ENCODE results near the gene ST14. TPM values are rescaled to one million over a fixed set of nuclear protein-coding genes. Genes with fewer than 3 reads are reported as not detected.

The ST14 gene
- 0.60 TPM in 1 of 2 replicates, not detected in the other for total RNA-seq (2014; rRNA removed; shearing (Covaris generic))

- DNase-seq (ENCODE audit: low read depth): no peak
Measured at GRCh38 chr11:130159657-130160497, at the start of gene ST14. Gene ST14 (plus strand): TSS chr11:130159782. CDS start chr11:130159980, 198 bp downstream.

GRCh38 chr11:130110339-130111108 is 49.1 kb upstream of the ST14 start:
- no peak for DNase-seq (ENCODE audit: low read depth)

GRCh38 chr11:130112071-130112830 is 47.3 kb upstream of the ST14 start:
- DNase-seq (ENCODE audit: low read depth): no peak

GRCh38 chr11:130114281-130114680 is 45.3 kb upstream of the ST14 start:
- DNase-seq (ENCODE audit: low read depth): no peak

GRCh38 chr11:130114726-130115125 is 44.9 kb upstream of the ST14 start:
- no peak for DNase-seq (ENCODE audit: low read depth)

- no peak for DNase-seq (ENCODE audit: low read depth)
Measured at GRCh38 chr11:130115218-130115617, 44.4 kb upstream of the ST14 start.

- no peak for DNase-seq (ENCODE audit: low read depth)
Measured at GRCh38 chr11:130118165-130118564, 41.4 kb upstream of the ST14 start.

- no peak for DNase-seq (ENCODE audit: low read depth)
Measured at GRCh38 chr11:130118636-130119387, 40.8 kb upstream of the ST14 start.

GRCh38 chr11:130120045-130120444 is 39.5 kb upstream of the ST14 start:
- no peak for DNase-seq (ENCODE audit: low read depth)

GRCh38 chr11:130121445-130121978 is 38.1 kb upstream of the ST14 start:
- peak; percentile 85 for DNase-seq (ENCODE audit: low read depth)

GRCh38 chr11:130122141-130122575 is 37.4 kb upstream of the ST14 start:
- DNase-seq (ENCODE audit: low read depth): peak; percentile 40

- no peak for DNase-seq (ENCODE audit: low read depth)
Measured at GRCh38 chr11:130123414-130124040, 36.1 kb upstream of the ST14 start.

- DNase-seq (ENCODE audit: low read depth): peak; percentile 89
Measured at GRCh38 chr11:130124096-130124495, 35.5 kb upstream of the ST14 start.

GRCh38 chr11:130125638-130126037 is 33.9 kb upstream of the ST14 start:
- DNase-seq (ENCODE audit: low read depth): no peak

GRCh38 chr11:130126516-130126915 is 33.1 kb upstream of the ST14 start:
- no peak for DNase-seq (ENCODE audit: low read depth)

GRCh38 chr11:130127509-130127908 is 32.1 kb upstream of the ST14 start:
- no peak for DNase-seq (ENCODE audit: low read depth)

GRCh38 chr11:130128626-130129025 is 31.0 kb upstream of the ST14 start:
- DNase-seq (ENCODE audit: low read depth): no peak

- no peak for DNase-seq (ENCODE audit: low read depth)
Measured at GRCh38 chr11:130129922-130130321, 29.7 kb upstream of the ST14 start.

GRCh38 chr11:130131961-130132850 is 27.4 kb upstream of the ST14 start:
- peak; percentile 65 for DNase-seq (ENCODE audit: low read depth)

All from RPMI7951 (cell line).